Heart left ventricle (tissue), 13 donors: ENCODE data around the gene LPCAT1.

Experiments
- CTCF ChIP-seq, 12 donors: fragments of 200-600 bp; sonication (generic) in 4 of 12; IDR thresholded peaks; one replicate each; pipeline versions ENCODE4 v1.5.0 to v1.8.0; 2018 to 2022; ENCODE audit warnings: antibody characterized with exemption in 12 of 12, mild to moderate bottlenecking in 5 of 12
- POLR2A ChIP-seq, 2 donors: fragments of 450-650 bp; IDR thresholded peaks; one replicate each; pipeline ENCODE4 v1.6.1; 2017; ENCODE audit warnings: antibody characterized with exemption in 2 of 2, mild to moderate bottlenecking in 2 of 2, moderate library complexity in 2 of 2
- donor health status: ischemic (EF 13 %, LVEDD 7.1; RV severe dilation, severe dysfunction).
- donor health status: DM: no; HTN: yes; CAD: no.
- donor health status: DM: no; HTN: no; CAD: no.
- donor health status: ischemic (EF 25% LVEDD 6.9; RV normal size, moderate dysfunction).
- donor health status: ischemic (EF 25% LVEDD 5.7; RV mildly dilated, moderate dysfunction).
- donor health status: ischemic (EF 35%, LVEDD 5.7; RV mildly dilated, moderate dysfunction).
- donor health status: nonischemic (EF 11% LVEDD 7.7; RV severe dilation, severe dysfunction).
- donor health status: DM: yes; HTN: yes; CAD: no.
- donor health status: PGD.
- donor health status: ischemic (EF 29% LVEDD 5.4; RV normal size, mild dysfunction).
- donor health status: nonischemic (EF 23%, LVEDD 6.1; RV moderate dilation, normal function).

GRCh38 chr5:1481266-1481958 lies 42.3 kb downstream of the LPCAT1 start:
- TF ChIP-seq CTCF (IDR thresholded peaks at IDR 0.05) (no peak), POLR2A (IDR thresholded peaks at IDR 0.05) (no peak)
